PC-9 (cell line): ENCODE data around the gene PRKD1.

ENCODE experiments used
- EZH2 ChIP-seq: fragments of 200-600 bp; sonication (generic); IDR thresholded peaks from 2 replicates; pipeline ENCODE4 v1.8.0; 2017; ENCODE audit warnings: antibody characterized with exemption, low read depth
- TF ChIP-seq, protein P1 (sequence below): fragments of 200-600 bp; sonication (generic); conservative IDR thresholded peaks from 2 replicates; pipeline ENCODE4 v1.6.1; 2017; ENCODE audit warnings: mixed run types, antibody characterized with exemption, mild to moderate bottlenecking, moderate library complexity

DNA sequence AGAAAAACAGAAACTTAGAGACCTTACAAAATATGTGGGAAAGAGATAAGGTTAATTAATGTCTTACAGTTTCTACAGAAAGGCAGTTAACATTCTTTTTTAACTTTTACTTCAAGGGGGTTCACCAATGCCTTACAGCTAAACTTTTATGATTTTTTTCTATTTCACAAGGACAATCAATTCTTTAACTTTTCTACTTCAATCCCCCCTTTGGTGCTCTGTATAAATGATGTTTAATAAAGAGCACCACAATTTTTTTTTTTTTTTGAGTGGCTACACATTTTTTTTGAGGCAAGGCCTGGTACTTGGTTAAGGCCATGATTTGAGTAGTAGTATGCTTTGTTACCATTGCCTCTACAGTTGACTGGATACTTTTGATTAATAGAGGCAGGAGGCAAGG lies 279.6 kb downstream of the PRKD1 start:
- TF ChIP-seq, protein P1, sequence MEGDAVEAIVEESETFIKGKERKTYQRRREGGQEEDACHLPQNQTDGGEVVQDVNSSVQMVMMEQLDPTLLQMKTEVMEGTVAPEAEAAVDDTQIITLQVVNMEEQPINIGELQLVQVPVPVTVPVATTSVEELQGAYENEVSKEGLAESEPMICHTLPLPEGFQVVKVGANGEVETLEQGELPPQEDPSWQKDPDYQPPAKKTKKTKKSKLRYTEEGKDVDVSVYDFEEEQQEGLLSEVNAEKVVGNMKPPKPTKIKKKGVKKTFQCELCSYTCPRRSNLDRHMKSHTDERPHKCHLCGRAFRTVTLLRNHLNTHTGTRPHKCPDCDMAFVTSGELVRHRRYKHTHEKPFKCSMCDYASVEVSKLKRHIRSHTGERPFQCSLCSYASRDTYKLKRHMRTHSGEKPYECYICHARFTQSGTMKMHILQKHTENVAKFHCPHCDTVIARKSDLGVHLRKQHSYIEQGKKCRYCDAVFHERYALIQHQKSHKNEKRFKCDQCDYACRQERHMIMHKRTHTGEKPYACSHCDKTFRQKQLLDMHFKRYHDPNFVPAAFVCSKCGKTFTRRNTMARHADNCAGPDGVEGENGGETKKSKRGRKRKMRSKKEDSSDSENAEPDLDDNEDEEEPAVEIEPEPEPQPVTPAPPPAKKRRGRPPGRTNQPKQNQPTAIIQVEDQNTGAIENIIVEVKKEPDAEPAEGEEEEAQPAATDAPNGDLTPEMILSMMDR = no peak
- TF ChIP-seq EZH2 = no peak
